OCI-LY1 (cell line): ENCODE data around the gene MYCBP2.

ENCODE experiments used
- CTCF ChIP-seq: fragments of 200-600 bp; sonication (generic), shearing (Covaris generic); IDR thresholded peaks from 2 replicates; pipeline ENCODE4 v1.5.1; 2017; ENCODE audit warnings: mild to moderate bottlenecking, antibody characterized with exemption, low read length, moderate library complexity, mixed read lengths
- EZH2 ChIP-seq: fragments of 200-600 bp; sonication (generic), shearing (Covaris generic); IDR thresholded peaks from 2 replicates; pipeline ENCODE4 v1.8.0; 2017; ENCODE audit warnings: borderline replicate concordance, mixed run types, mild to moderate bottlenecking, antibody characterized with exemption, low read length, moderate library complexity, mixed read lengths

DNA sequence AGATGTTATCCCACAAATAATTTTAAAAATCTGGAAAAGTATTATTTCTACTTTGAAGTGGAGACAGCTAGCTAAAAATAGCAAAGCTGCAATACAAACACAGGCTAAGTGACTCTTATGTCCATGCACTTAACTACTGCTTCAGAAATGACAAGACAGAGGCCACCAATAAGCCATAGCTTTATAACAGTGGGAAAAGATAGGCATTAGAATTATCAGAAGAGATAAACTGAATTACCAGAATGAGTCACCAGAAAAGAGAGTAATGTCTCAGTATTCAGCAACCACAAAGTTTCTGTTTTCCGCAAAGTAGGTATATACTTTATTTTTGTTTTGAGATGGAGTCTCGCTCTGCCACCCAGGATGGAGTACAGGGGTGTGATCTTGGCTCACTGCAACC lies 317.9 kb downstream of the MYCBP2 start:
- TF ChIP-seq CTCF (no peak), EZH2 (no peak)
